ENCODE measurements around the gene LAMA2. TPM values are rescaled to one million over a fixed set of nuclear protein-coding genes. Genes with fewer than 3 reads are reported as not detected.

Gene LAMA2
- total and polyA plus RNA-seq, 2 donors (not counting 1 experiment from before 2014, with no cell fraction given) = 19.5 to 67.5 TPM

DNA sequence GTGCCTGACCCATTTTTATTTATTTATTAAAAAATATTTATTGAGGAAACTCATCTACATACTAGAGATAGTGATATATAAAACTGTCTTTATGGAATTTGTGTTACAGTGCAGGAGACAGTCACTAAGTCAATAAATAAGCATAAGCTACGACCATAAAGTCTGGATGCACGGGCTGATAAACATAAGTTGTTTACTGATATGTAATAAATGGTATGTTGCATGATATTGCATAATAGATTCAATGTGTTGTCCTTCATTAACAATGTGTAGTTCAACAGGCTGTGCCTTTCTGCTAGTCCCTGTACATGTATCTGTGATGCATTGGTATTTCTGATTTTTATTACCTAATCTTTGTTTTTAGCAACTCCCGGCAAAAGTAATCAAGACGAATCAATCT is 515.8 kb downstream of the LAMA2 start:
- Histone ChIP-seq H3K27ac (ENCODE audit: insufficient read depth, low read length) (no peak overlapping the region), H3K4me2 (ENCODE audit: extremely low read depth, insufficient read depth, low read length) (no peak overlapping the region), H2AFZ (ENCODE audit: low read length) (no peak overlapping the region), H3K27me3 (ENCODE audit: control insufficient read depth, insufficient read depth, low read length) (no peaks in the 10 kb centered on the region), H3K4me3 (replicated peaks in 1 of 4; ENCODE audit: control extremely low read depth in 1 of 4, insufficient read depth in 1 of 4, low read depth in 3 of 4, low read length in 4 of 4) (no peak overlapping the region), H3K9me3 (ENCODE audit: control insufficient read depth, insufficient read depth, low read depth, low read length) (no peaks in the 10 kb centered on the region), H3K9ac (ENCODE audit: insufficient read depth, low read length) (no peak overlapping the region), H3K4me1 (ENCODE audit: control insufficient read depth, extremely low read depth, insufficient read depth, low read length) (peaks cover 3% of the 10 kb centered on the region), H3K36me3 (ENCODE audit: control insufficient read depth, insufficient read depth, low read length) (no peaks in the 10 kb centered on the region), H4K20me1 (ENCODE audit: control insufficient read depth, extremely low read depth, insufficient read depth, low read length) (no peaks in the 10 kb centered on the region), H3K79me2 (ENCODE audit: control insufficient read depth, insufficient read depth, low read length) (no peaks in the 10 kb centered on the region)
- TF ChIP-seq, protein P1, sequence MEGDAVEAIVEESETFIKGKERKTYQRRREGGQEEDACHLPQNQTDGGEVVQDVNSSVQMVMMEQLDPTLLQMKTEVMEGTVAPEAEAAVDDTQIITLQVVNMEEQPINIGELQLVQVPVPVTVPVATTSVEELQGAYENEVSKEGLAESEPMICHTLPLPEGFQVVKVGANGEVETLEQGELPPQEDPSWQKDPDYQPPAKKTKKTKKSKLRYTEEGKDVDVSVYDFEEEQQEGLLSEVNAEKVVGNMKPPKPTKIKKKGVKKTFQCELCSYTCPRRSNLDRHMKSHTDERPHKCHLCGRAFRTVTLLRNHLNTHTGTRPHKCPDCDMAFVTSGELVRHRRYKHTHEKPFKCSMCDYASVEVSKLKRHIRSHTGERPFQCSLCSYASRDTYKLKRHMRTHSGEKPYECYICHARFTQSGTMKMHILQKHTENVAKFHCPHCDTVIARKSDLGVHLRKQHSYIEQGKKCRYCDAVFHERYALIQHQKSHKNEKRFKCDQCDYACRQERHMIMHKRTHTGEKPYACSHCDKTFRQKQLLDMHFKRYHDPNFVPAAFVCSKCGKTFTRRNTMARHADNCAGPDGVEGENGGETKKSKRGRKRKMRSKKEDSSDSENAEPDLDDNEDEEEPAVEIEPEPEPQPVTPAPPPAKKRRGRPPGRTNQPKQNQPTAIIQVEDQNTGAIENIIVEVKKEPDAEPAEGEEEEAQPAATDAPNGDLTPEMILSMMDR (conservative IDR thresholded peaks at IDR 0.05 in 1 of 2, IDR thresholded peaks at IDR 0.05 in 1 of 2; ENCODE audit: low read depth in 1 of 2, low read length in 2 of 2) = no peak
- no peak for TF ChIP-seq EZH2 (IDR thresholded peaks at IDR 0.05; ENCODE audit: low read length, missing control alignments)
- DNase-seq (ENCODE audit: low read depth in 2 of 2) = no peak

DNA sequence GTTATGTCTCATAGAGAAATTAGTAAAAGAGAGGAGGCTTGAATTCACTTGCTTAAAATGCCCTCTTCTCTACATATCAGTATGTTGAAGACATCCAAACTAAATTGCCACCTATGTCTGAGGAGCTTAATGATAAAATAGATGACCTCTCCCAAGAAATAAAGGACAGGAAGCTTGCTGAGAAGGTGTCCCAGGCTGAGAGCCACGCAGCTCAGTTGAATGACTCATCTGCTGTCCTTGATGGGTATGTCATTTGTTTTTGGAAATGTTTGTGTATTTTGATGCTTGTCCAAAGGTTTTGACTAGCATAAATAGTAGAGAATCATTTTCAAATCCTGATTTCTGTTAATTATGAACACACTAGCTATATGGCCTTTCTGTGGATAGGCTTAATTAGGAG is 519.3 kb downstream of the LAMA2 start:
- Histone ChIP-seq H3K27ac (ENCODE audit: insufficient read depth, low read length) (no peak overlapping the region), H2AFZ (ENCODE audit: low read length) (no peak overlapping the region)

DNA sequence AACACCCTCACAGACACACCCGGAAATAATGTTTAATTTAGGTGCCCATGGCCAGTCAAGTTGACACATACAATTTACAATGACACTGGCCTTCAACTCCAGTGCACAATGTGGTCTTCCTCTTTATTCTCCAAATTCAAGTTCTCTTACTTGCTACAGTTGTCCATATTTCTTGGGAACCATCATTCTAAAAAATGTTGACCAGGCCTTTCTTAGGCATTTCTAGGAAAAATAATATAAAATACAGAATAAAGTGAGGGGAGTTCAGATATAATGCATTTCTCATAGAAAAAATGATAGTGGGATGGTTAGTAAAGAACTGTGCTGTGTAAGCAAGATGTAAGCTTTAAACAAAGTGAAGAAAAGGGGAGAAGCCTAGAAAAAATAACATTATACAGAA is 528.2 kb downstream of the LAMA2 start:
- Histone ChIP-seq H3K36me3 (ENCODE audit: control insufficient read depth, insufficient read depth, low read length) (no peaks in the 10 kb centered on the region), H3K4me2 (ENCODE audit: extremely low read depth, insufficient read depth, low read length) (no peak overlapping the region), H3K79me2 (ENCODE audit: control insufficient read depth, insufficient read depth, low read length) (no peaks in the 10 kb centered on the region), H3K9ac (ENCODE audit: insufficient read depth, low read length) (no peak overlapping the region), H3K27ac (ENCODE audit: insufficient read depth, low read length) (no peak overlapping the region), H3K9me3 (ENCODE audit: control insufficient read depth, insufficient read depth, low read depth, low read length) (no peaks in the 10 kb centered on the region), H3K4me1 (ENCODE audit: control insufficient read depth, extremely low read depth, insufficient read depth, low read length) (no peaks in the 10 kb centered on the region), H3K4me3 (replicated peaks in 1 of 4; ENCODE audit: control extremely low read depth in 1 of 4, insufficient read depth in 1 of 4, low read depth in 3 of 4, low read length in 4 of 4) (no peak overlapping the region), H4K20me1 (ENCODE audit: control insufficient read depth, extremely low read depth, insufficient read depth, low read length) (no peaks in the 10 kb centered on the region), H2AFZ (ENCODE audit: low read length) (no peak overlapping the region), H3K27me3 (ENCODE audit: control insufficient read depth, insufficient read depth, low read length) (no peaks in the 10 kb centered on the region)
- TF ChIP-seq, protein P1 (conservative IDR thresholded peaks at IDR 0.05 in 1 of 2, IDR thresholded peaks at IDR 0.05 in 1 of 2; ENCODE audit: low read depth in 1 of 2, low read length in 2 of 2) = no peak
- no peak for TF ChIP-seq EZH2 (IDR thresholded peaks at IDR 0.05; ENCODE audit: low read length, missing control alignments)
- no peak for DNase-seq (ENCODE audit: low read depth in 2 of 2)

More for the DNA sequence above, 519.3 kb downstream of the LAMA2 start:
- Histone ChIP-seq H3K4me1 (ENCODE audit: control insufficient read depth, extremely low read depth, insufficient read depth, low read length) (peaks cover 3% of the 10 kb centered on the region), H3K36me3 (ENCODE audit: control insufficient read depth, insufficient read depth, low read length) (no peaks in the 10 kb centered on the region), H4K20me1 (ENCODE audit: control insufficient read depth, extremely low read depth, insufficient read depth, low read length) (no peaks in the 10 kb centered on the region), H3K9ac (ENCODE audit: insufficient read depth, low read length) (no peak overlapping the region), H3K27me3 (ENCODE audit: control insufficient read depth, insufficient read depth, low read length) (no peaks in the 10 kb centered on the region), H3K79me2 (ENCODE audit: control insufficient read depth, insufficient read depth, low read length) (no peaks in the 10 kb centered on the region), H3K9me3 (ENCODE audit: control insufficient read depth, insufficient read depth, low read depth, low read length) (no peaks in the 10 kb centered on the region), H3K4me2 (ENCODE audit: extremely low read depth, insufficient read depth, low read length) (no peak overlapping the region), H3K4me3 (replicated peaks in 1 of 4; ENCODE audit: control extremely low read depth in 1 of 4, insufficient read depth in 1 of 4, low read depth in 3 of 4, low read length in 4 of 4) (no peak overlapping the region)
- TF ChIP-seq, protein P1 (conservative IDR thresholded peaks at IDR 0.05 in 1 of 2, IDR thresholded peaks at IDR 0.05 in 1 of 2; ENCODE audit: low read depth in 1 of 2, low read length in 2 of 2) = no peak
- TF ChIP-seq EZH2 (IDR thresholded peaks at IDR 0.05; ENCODE audit: low read length, missing control alignments) = no peak
- DNase-seq (ENCODE audit: low read depth in 2 of 2) = peak; percentile 5 to 24

Measured in fibroblast of lung (primary cell).